NCI-H2227 treated with DMSO at 0.1 percent for 48 hours (cell line): ENCODE results near the gene MAP7D2.

Experiments
- DNase-seq: peaks from one replicate; lab custom pipeline; 2025; lab: John Stamatoyannopoulos, UW

MAP7D2 gene

DNA sequence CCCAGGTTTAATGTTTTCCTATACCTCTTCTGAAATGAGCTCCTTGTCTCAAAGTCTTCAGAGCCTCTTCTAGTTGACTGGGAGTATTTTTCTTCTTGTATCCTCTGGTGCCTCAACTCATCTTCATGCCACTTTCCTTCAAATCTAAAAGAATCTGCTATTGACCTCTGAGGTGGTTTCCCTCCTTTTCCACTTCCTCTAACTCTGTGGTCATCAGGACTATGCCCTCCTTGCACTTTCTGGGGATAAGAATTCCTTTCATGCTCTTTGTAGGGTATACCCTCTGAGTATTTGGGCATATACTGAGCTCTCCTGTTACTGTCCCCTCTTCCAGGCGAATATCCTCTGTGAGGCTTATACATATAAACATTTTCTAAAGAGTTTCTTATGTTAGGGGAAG is 150.7 kb downstream of the MAP7D2 start:
- DNase-seq, result no peak

- no peak for DNase-seq
These were observed 152.5 kb downstream of the MAP7D2 start for GRCh38 chrX:19964017-19964710.

GRCh38 chrX:19960913-19961312 is 155.8 kb downstream of the MAP7D2 start:
- no peak for DNase-seq

DNA sequence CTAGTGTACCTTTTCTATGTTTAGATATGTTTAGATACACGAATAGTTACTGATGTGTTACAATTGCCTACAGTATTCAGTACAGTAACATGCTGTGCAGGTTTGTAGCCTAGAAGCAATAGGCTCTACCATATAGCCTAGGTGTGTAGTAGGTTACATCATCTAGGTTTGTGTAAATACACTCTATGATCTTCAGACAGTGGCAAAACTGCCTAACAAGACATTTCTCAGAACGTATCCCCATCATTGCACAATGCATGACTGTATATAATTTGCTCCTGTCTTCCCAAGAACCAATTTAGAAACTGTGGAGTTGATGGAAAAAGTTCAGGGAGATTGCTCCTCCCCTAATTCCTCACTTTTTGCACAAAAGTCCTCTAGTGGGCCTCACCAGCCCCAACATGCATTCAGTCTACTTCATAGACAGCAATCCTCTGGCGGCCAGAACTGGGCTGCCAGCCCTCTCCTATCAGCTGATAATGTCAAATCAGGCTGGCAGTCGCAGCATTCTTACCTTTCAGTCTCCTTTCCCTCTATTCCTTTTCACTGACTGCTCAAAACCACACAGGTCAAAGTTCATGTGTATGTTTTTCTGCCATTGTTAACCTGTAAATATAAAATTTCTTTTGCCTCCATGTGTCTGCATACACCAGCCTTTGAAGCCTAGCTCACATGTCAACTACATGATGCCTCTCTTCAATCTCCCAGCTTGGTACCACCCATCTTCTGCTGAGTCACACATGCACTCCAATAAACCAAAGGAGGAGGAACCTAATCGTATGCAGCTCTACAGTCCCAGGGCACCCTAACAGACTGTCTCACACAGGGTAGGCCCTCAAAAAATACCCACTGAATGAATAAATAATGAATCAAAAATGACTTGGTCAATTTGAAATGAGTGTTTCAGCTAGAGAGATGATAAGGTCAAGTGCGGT is 157.9 kb downstream of the MAP7D2 start:
- no peak for DNase-seq

DNA sequence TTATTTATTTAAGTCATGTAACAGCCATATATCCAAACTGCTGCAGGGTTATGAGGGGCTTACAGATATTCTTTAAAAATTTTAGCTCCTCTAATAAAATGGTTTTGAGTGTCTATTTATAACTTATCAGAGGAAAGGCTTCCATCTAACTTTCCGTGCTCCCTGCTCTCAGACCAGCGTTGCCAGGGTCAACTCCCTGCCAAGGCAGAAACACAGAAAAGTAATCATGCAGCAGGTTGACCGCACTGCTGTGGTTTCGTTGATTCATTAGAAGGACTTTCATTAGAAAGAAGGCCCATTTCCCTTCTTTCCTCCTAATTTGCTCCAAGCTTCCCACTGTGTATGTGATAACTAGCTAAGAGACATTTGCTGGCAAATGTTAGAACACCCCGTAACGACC is 159.8 kb downstream of the MAP7D2 start:
- DNase-seq, result no peak
